Peyer's patch (tissue), 4 donors: ENCODE measurements around the gene ANXA5. TPM values are rescaled to one million over a fixed set of nuclear protein-coding genes. Genes with fewer than 3 reads are reported as not detected.
"Not testable (repeated sequence)": the region's sequence is repeated elsewhere in the genome, so short reads cannot be mapped to it uniquely, and the experiment has no call there.

Experiments
- DNase-seq, 3 donors: peaks; one replicate each; pipeline ENCODE4 v3.0.0-alpha.2; 2017 to 2019
- H3K27ac ChIP-seq, 4 donors: fragments of 200-600 bp; sonication (generic); one replicate each; pipeline ENCODE4 v1.5.1; 2016 to 2019
- H3K27me3 ChIP-seq, 2 donors: fragments of 200-600 bp; sonication (generic); one replicate each; pipeline ENCODE4 v1.5.1; 2019
- H3K36me3 ChIP-seq, 3 donors: fragments of 200-600 bp; sonication (generic); one replicate each; pipeline ENCODE4 v1.5.1; 2016 to 2019
- H3K4me1 ChIP-seq, 4 donors: fragments of 200-600 bp; sonication (generic); one replicate each; pipeline ENCODE4 v1.5.1; 2016 to 2019
- H3K4me3 ChIP-seq, 4 donors: fragments of 200-600 bp; sonication (generic); 1 replicate in 3 of 4; 2 replicates in 1 of 4; pipeline ENCODE4 v1.5.1; 2016 to 2019; ENCODE audit warnings: mild to moderate bottlenecking in 1 of 4
- H3K9me3 ChIP-seq, 4 donors: fragments of 200-600 bp; sonication (generic); one replicate each; pipeline ENCODE4 v1.5.1; 2016 to 2019; ENCODE audit warnings: mild to moderate bottlenecking in 1 of 4
- CTCF ChIP-seq, 6 experiments: fragments of 450-650 bp in 4 of 6; fragments of 200-600 bp in 2 of 6; sonication (generic) in 1 of 6; IDR thresholded peaks; one replicate each; pipeline ENCODE4 v1.5.1; 2017 to 2019; ENCODE audit warnings: antibody characterized with exemption in 6 of 6, mild to moderate bottlenecking in 3 of 6, moderate library complexity in 1 of 6
- POLR2A ChIP-seq, 2 donors: fragments of 450-650 bp; IDR thresholded peaks; one replicate each; pipeline ENCODE4 v1.5.1; 2017; ENCODE audit warnings: antibody characterized with exemption in 2 of 2, mild to moderate bottlenecking in 2 of 2, moderate library complexity in 2 of 2
- total RNA-seq, 4 donors: library from RNA; depleted of rRNA; stranded (reverse); fragments of >200 nt; gene quantifications; one replicate each; pipeline ENCODE4 v1.1.0, GENCODE V29; 2016

The ANXA5 gene
- total RNA-seq, 4 donors from 2014 or later = 39.1 to 188 (median 49.4) TPM

GRCh38 chr4:121738780-121739535 lies 42.2 kb upstream of the ANXA5 start:
- Histone ChIP-seq H3K4me3 (no peak overlapping the region), H3K36me3 (no peaks in the 10 kb centered on the region), H3K27me3 (no peaks in the 10 kb centered on the region), H3K4me1 (no peaks in the 10 kb centered on the region), H3K27ac (no peak overlapping the region), H3K9me3 (no peaks in the 10 kb centered on the region)
- no peak for TF ChIP-seq CTCF (IDR thresholded peaks at IDR 0.05)
- TF ChIP-seq POLR2A (IDR thresholded peaks at IDR 0.05) = no peak
- DNase-seq = no peak

- no peaks in the 10 kb centered on the region for H3K36me3 ChIP-seq
- H3K4me1 ChIP-seq = no peaks in the 10 kb centered on the region
These were observed 41.2 kb upstream of the ANXA5 start for GRCh38 chr4:121737846-121738554.

GRCh38 chr4:121736735-121737351 lies 40.1 kb upstream of the ANXA5 start:
- no peak overlapping the region for H3K4me3 ChIP-seq
- H3K27me3 ChIP-seq = no peaks in the 10 kb centered on the region
- no peak overlapping the region for H3K27ac ChIP-seq
- H3K4me1 ChIP-seq = no peaks in the 10 kb centered on the region
- H3K36me3 ChIP-seq = no peaks in the 10 kb centered on the region
- no peaks in the 10 kb centered on the region for H3K9me3 ChIP-seq
- TF ChIP-seq POLR2A (IDR thresholded peaks at IDR 0.05) (no peak), CTCF (IDR thresholded peaks at IDR 0.05) (peak in 4 of 6 experiments; percentile 30 to 39 (median 36))
- no peak for DNase-seq

More at GRCh38 chr4:121737846-121738554, 41.2 kb upstream of the ANXA5 start:
- no peak for TF ChIP-seq CTCF (IDR thresholded peaks at IDR 0.05)
- no peak for TF ChIP-seq POLR2A (IDR thresholded peaks at IDR 0.05)
- H3K27ac ChIP-seq = no peak overlapping the region
- H3K9me3 ChIP-seq = no peaks in the 10 kb centered on the region
- no peak for DNase-seq
- no peaks in the 10 kb centered on the region for H3K27me3 ChIP-seq
- H3K4me3 ChIP-seq = no peak overlapping the region

- no peak for TF ChIP-seq CTCF (IDR thresholded peaks at IDR 0.05)
- no peak for TF ChIP-seq POLR2A (IDR thresholded peaks at IDR 0.05)
- H3K27me3 ChIP-seq = no peaks in the 10 kb centered on the region
- H3K4me1 ChIP-seq = no peaks in the 10 kb centered on the region
These were observed 37.8 kb upstream of the ANXA5 start for GRCh38 chr4:121734571-121734970.

GRCh38 chr4:121733942-121734341 lies 37.2 kb upstream of the ANXA5 start:
- H3K27me3 ChIP-seq = no peaks in the 10 kb centered on the region
- H3K9me3 ChIP-seq = no peaks in the 10 kb centered on the region
- no peaks in the 10 kb centered on the region for H3K4me1 ChIP-seq
- H3K4me3 ChIP-seq = no peak overlapping the region
- H3K36me3 ChIP-seq = no peaks in the 10 kb centered on the region
- DNase-seq = no peak
- TF ChIP-seq POLR2A (IDR thresholded peaks at IDR 0.05) = no peak
- no peak for TF ChIP-seq CTCF (IDR thresholded peaks at IDR 0.05)
- H3K27ac ChIP-seq = no peak overlapping the region

More at GRCh38 chr4:121734571-121734970, 37.8 kb upstream of the ANXA5 start:
- DNase-seq = no peak
- Histone ChIP-seq H3K36me3 (no peaks in the 10 kb centered on the region), H3K27ac (no peak overlapping the region), H3K4me3 (no peak overlapping the region), H3K9me3 (no peaks in the 10 kb centered on the region)

- not testable (repeated sequence) for H3K4me1 ChIP-seq, H3K9me3 ChIP-seq, H3K4me3 ChIP-seq, DNase-seq, H3K36me3 ChIP-seq, H3K27me3 ChIP-seq, H3K27ac ChIP-seq
These were observed 33.0 kb upstream of the ANXA5 start for GRCh38 chr4:121729753-121730152.
